ENCODE measurements around the gene MED29.
A peak's percentile ranks its signal among the peaks of the same experiment; 100 is the strongest.

The MED29 gene

GRCh38 chr19:39379865-39380396 lies 11.2 kb upstream of the MED29 start:
- no peak for DNase-seq
- TF ChIP-seq GATA1 (IDR thresholded peaks at IDR 0.05; ENCODE audit: low read depth, low read length) (no peak), POLR2A (IDR thresholded peaks at IDR 0.05; ENCODE audit: low read length) (no peak)

GRCh38 chr19:39380521-39381502 lies 10.4 kb upstream of the MED29 start:
- TF ChIP-seq POLR2A (IDR thresholded peaks at IDR 0.05; ENCODE audit: low read length) (no peak), GATA1 (IDR thresholded peaks at IDR 0.05; ENCODE audit: low read depth, low read length) (no peak)
- DNase-seq: no peak

- TF ChIP-seq POLR2A (IDR thresholded peaks at IDR 0.05; ENCODE audit: low read length): no peak
- no peak for TF ChIP-seq GATA1 (IDR thresholded peaks at IDR 0.05; ENCODE audit: low read depth, low read length)
- peak; percentile 53 to 78 for DNase-seq
These were observed 9.1 kb upstream of the MED29 start for GRCh38 chr19:39381910-39382611.

GRCh38 chr19:39382991-39383828 lies 8.0 kb upstream of the MED29 start:
- TF ChIP-seq POLR2A (IDR thresholded peaks at IDR 0.05; ENCODE audit: low read length) (no peak), GATA1 (IDR thresholded peaks at IDR 0.05; ENCODE audit: low read depth, low read length) (no peak)
- no peak for DNase-seq

GRCh38 chr19:39384839-39385568 lies 6.2 kb upstream of the MED29 start:
- no peak for DNase-seq
- peak; percentile 17 for TF ChIP-seq POLR2A (IDR thresholded peaks at IDR 0.05; ENCODE audit: low read length)
- TF ChIP-seq GATA1 (IDR thresholded peaks at IDR 0.05; ENCODE audit: low read depth, low read length): no peak

- TF ChIP-seq GATA1 (IDR thresholded peaks at IDR 0.05; ENCODE audit: low read depth, low read length) (no peak), POLR2A (IDR thresholded peaks at IDR 0.05; ENCODE audit: low read length) (no peak)
- no peak for DNase-seq
These were observed 5.4 kb upstream of the MED29 start for GRCh38 chr19:39385629-39386411.

GRCh38 chr19:39386557-39386956 lies 4.6 kb upstream of the MED29 start:
- DNase-seq: no peak
- TF ChIP-seq GATA1 (IDR thresholded peaks at IDR 0.05; ENCODE audit: low read depth, low read length) (no peak), POLR2A (IDR thresholded peaks at IDR 0.05; ENCODE audit: low read length) (no peak)

GRCh38 chr19:39388657-39389056 lies 2.5 kb upstream of the MED29 start:
- no peak for TF ChIP-seq GATA1 (IDR thresholded peaks at IDR 0.05; ENCODE audit: low read depth, low read length)
- TF ChIP-seq POLR2A (IDR thresholded peaks at IDR 0.05; ENCODE audit: low read length): no peak
- no peak for DNase-seq

- DNase-seq: no peak
- TF ChIP-seq GATA1 (IDR thresholded peaks at IDR 0.05; ENCODE audit: low read depth, low read length): no peak
- no peak for TF ChIP-seq POLR2A (IDR thresholded peaks at IDR 0.05; ENCODE audit: low read length)
These were observed 1.4 kb upstream of the MED29 start for GRCh38 chr19:39389631-39390414.

GRCh38 chr19:39390451-39390750 lies 777 bp upstream of the MED29 start:
- no peak for TF ChIP-seq POLR2A (IDR thresholded peaks at IDR 0.05; ENCODE audit: low read length)
- no peak for TF ChIP-seq GATA1 (IDR thresholded peaks at IDR 0.05; ENCODE audit: low read depth, low read length)
- DNase-seq: no peak

- DNase-seq: peak; percentile 88 to 95
- no peak for TF ChIP-seq GATA1 (IDR thresholded peaks at IDR 0.05; ENCODE audit: low read depth, low read length)
- no peak for TF ChIP-seq POLR2A (IDR thresholded peaks at IDR 0.05; ENCODE audit: low read length)
These were observed 6.5 kb downstream of the MED29 start for GRCh38 chr19:39397360-39398296.

Data from erythroblast (primary cell).